BJ (cell line): ENCODE measurements around the gene HBA1. TPM values are rescaled to one million over a fixed set of nuclear protein-coding genes. Genes with fewer than 3 reads are reported as not detected.

Experiments used
- CTCF ChIA-PET: fragments of 350-600 bp; formaldehyde crosslinking; extraction: SDS; loops from one replicate; lab custom pipeline; 2021; ENCODE audit warnings: antibody characterized with exemption, inconsistent platforms; lab: Yijun Ruan, JAX
- POLR2A ChIA-PET: fragments of 300-600 bp; sonication (Branson Sonifier 250); formaldehyde crosslinking; extraction: SDS; loops from one replicate; lab custom pipeline; 2021; ENCODE audit warnings: antibody characterized with exemption; lab: Charles Lee
- DNase-seq: peaks from one replicate; pipeline ENCODE4 v3.0.0-alpha.2; 2011; ENCODE audit warnings: low read depth
- H3K27me3 ChIP-seq: 2 replicates; pipeline ENCODE4 v1.6.0; 2011; ENCODE audit warnings: low read length; ENCODE audit not compliant: control insufficient read depth, insufficient read depth
- H3K36me3 ChIP-seq: 2 replicates; pipeline ENCODE4 v1.5.1; 2011; ENCODE audit warnings: low read length; ENCODE audit not compliant: control insufficient read depth, insufficient read depth
- H3K4me3 ChIP-seq: 2 replicates; pipeline ENCODE4 v1.5.1; 2011; ENCODE audit warnings: low read depth, mild to moderate bottlenecking, control low read depth, low read length
- CTCF ChIP-seq: IDR thresholded peaks from 2 replicates; pipeline ENCODE4 v1.5.1; 2011; ENCODE audit warnings: low read depth, mild to moderate bottlenecking, control low read depth, inconsistent platforms, low read length, moderate library complexity; ENCODE audit not compliant: insufficient read depth
- polyA plus RNA-seq: library from polyadenylated mRNA; depleted of rRNA; stranded (reverse); fragments of >200 nt; gene quantifications from 2 replicates; pipeline ENCODE4 v1.2.3, GENCODE V29; 2011

HBA1 gene
- polyA plus RNA-seq, 1 experiment = not detected

- Histone ChIP-seq H3K4me3 (no peak overlapping the region), H3K27me3 (no peaks in the 10 kb centered on the region), H3K36me3 (peaks cover 50% of the 10 kb centered on the region)
- ChIA-PET POLR2A (no interaction called here), CTCF (interaction anchor here (1.2 to 2.6 kb wide), 4 partner anchors 10 to 170 kb away, joined by 3 to 7 read pairs (median 4); no protein-coding TSS in a partner anchor)
- DNase-seq = no peak
- TF ChIP-seq CTCF = no peak
Measured at GRCh38 chr16:191831-192230, 15.4 kb downstream of the HBA1 start.

GRCh38 chr16:192686-193085 lies 16.2 kb downstream of the HBA1 start:
- no peak for DNase-seq
- Histone ChIP-seq H3K36me3 (peaks cover 50% of the 10 kb centered on the region), H3K4me3 (no peak overlapping the region), H3K27me3 (no peaks in the 10 kb centered on the region)
- ChIA-PET POLR2A (no interaction called here), CTCF (interaction anchor here (1.2 to 2.6 kb wide), 3 partner anchors 11 to 127 kb away, joined by 3 to 7 read pairs (median 6); no protein-coding TSS in a partner anchor)
- no peak for TF ChIP-seq CTCF

- POLR2A ChIA-PET = no interaction called here
- no peak for DNase-seq
- H3K27me3 ChIP-seq = no peaks in the 10 kb centered on the region
- H3K36me3 ChIP-seq = peaks cover 51% of the 10 kb centered on the region
- H3K4me3 ChIP-seq = no peak overlapping the region
- TF ChIP-seq CTCF = no peak
- CTCF ChIA-PET = interaction anchor here (1.3 to 2.6 kb wide), 2 partner anchors 86 to 128 kb away, joined by 3 to 6 read pairs; no protein-coding TSS in a partner anchor
Measured at GRCh38 chr16:193441-193840, 17.0 kb downstream of the HBA1 start.

GRCh38 chr16:194516-194915 lies 18.0 kb downstream of the HBA1 start:
- ChIA-PET CTCF (interaction anchor here (1.3 kb wide), 1 partner anchor 87 kb away, joined by 5 read pairs; no protein-coding TSS in a partner anchor), POLR2A (no interaction called here)
- TF ChIP-seq CTCF = no peak
- Histone ChIP-seq H3K36me3 (peaks cover 43% of the 10 kb centered on the region), H3K27me3 (no peaks in the 10 kb centered on the region), H3K4me3 (no peak overlapping the region)
- DNase-seq = no peak

GRCh38 chr16:200388-200787 lies 23.9 kb downstream of the HBA1 start:
- peak; percentile 52 for DNase-seq
- POLR2A ChIA-PET = interaction anchor here (0.6 kb wide), 1 partner anchor 20 kb away, joined by 13 read pairs; no protein-coding TSS in a partner anchor
- no peak for TF ChIP-seq CTCF
- CTCF ChIA-PET = no interaction called here
- Histone ChIP-seq H3K36me3 (peaks cover 18% of the 10 kb centered on the region), H3K4me3 (no peak overlapping the region), H3K27me3 (no peaks in the 10 kb centered on the region)
